MM.1S (cell line): ENCODE data around the gene UGT1A4.

Source experiments
- DNase-seq: peaks from one replicate; pipeline ENCODE4 v3.0.0-alpha.2; 2015
- H2AFZ ChIP-seq: fragments of 300-600 bp; sonication (generic); 2 replicates; pipeline ENCODE4 v1.6.0; 2016; ENCODE audit warnings: antibody characterized with exemption, low read length
- H3F3A ChIP-seq: fragments of 300-600 bp; sonication (generic); 2 replicates; pipeline ENCODE4 v1.6.1; 2016; ENCODE audit warnings: mild to moderate bottlenecking, antibody characterized with exemption, low read length, moderate library complexity, mixed read lengths; ENCODE audit not compliant: insufficient read depth
- H3K27ac ChIP-seq: fragments of 300-600 bp; sonication (generic); 2 replicates; pipeline ENCODE4 v1.5.1; 2016; ENCODE audit warnings: mild to moderate bottlenecking, low read length
- H3K27me3 ChIP-seq: fragments of 300-600 bp; sonication (generic); replicated peaks from 2 replicates; pipeline ENCODE4 v1.6.0; 2016; ENCODE audit warnings: low read length; ENCODE audit not compliant: insufficient read depth
- H3K36me3 ChIP-seq: fragments of 300-600 bp; sonication (generic); replicated peaks from 2 replicates; pipeline ENCODE4 v1.6.1; 2016; ENCODE audit warnings: mild to moderate bottlenecking, low read length, mixed read lengths; ENCODE audit not compliant: insufficient read depth
- H3K4me1 ChIP-seq: fragments of 300-600 bp; sonication (generic); 2 replicates; pipeline ENCODE4 v1.6.1; 2016; ENCODE audit warnings: low read length, mixed read lengths
- H3K4me2 ChIP-seq: fragments of 300-600 bp; sonication (generic); 2 replicates; pipeline ENCODE4 v1.6.0; 2016; ENCODE audit warnings: low read depth, low read length
- H3K4me3 ChIP-seq: fragments of 300-600 bp; sonication (generic); 2 replicates; pipeline ENCODE4 v1.5.1; 2016; ENCODE audit warnings: low read length, mixed read lengths
- H3K79me2 ChIP-seq: fragments of 300-600 bp; sonication (generic); 2 replicates; pipeline ENCODE4 v1.6.1; 2016; ENCODE audit warnings: mixed run types, low read length, mixed read lengths
- H3K9ac ChIP-seq: fragments of 300-600 bp; sonication (generic); 2 replicates; pipeline ENCODE4 v1.6.1; 2016; ENCODE audit warnings: low read length, mixed read lengths
- H3K9me2 ChIP-seq: fragments of 300-600 bp; sonication (generic); replicated peaks from 2 replicates; pipeline ENCODE4 v1.6.1; 2016; ENCODE audit warnings: mild to moderate bottlenecking, low read length, mixed read lengths; ENCODE audit not compliant: insufficient read depth
- H3K9me3 ChIP-seq: fragments of 300-600 bp; sonication (generic); replicated peaks from 2 replicates; pipeline ENCODE4 v1.6.1; 2016; ENCODE audit warnings: mild to moderate bottlenecking, low read length, mixed read lengths; ENCODE audit not compliant: insufficient read depth
- H4K20me1 ChIP-seq: fragments of 300-600 bp; sonication (generic); 2 replicates; pipeline ENCODE4 v1.6.1; 2016; ENCODE audit warnings: mild to moderate bottlenecking, low read length, moderate library complexity, mixed read lengths; ENCODE audit not compliant: insufficient read depth
- CTCF ChIP-seq: fragments of 300-600 bp; sonication (generic); IDR thresholded peaks from 2 replicates; pipeline ENCODE4 v1.5.1; 2016; ENCODE audit warnings: antibody characterized with exemption, low read length, mixed read lengths
- EZH2 ChIP-seq: fragments of 300-600 bp; sonication (generic); optimal IDR thresholded peaks from 2 replicates; pipeline ENCODE3; 2017; ENCODE audit warnings: low read depth, mild to moderate bottlenecking, antibody characterized with exemption, low read length, mixed read lengths
- EZH2phosphoT487 ChIP-seq: fragments of 300-600 bp; sonication (generic); IDR thresholded peaks from 2 replicates; pipeline ENCODE4 v1.6.1; 2018; ENCODE audit warnings: antibody characterized with exemption, low read length

UGT1A4 gene

GRCh38 chr2:233803292-233803911 is 84.9 kb downstream of the UGT1A4 start:
- Histone ChIP-seq H3K4me3 (no peak overlapping the region), H3K4me1 (peaks cover 11% of the 10 kb centered on the region), H3K79me2 (no peaks in the 10 kb centered on the region), H3F3A (no peaks in the 10 kb centered on the region), H4K20me1 (no peaks in the 10 kb centered on the region), H3K4me2 (no peak overlapping the region), H3K36me3 (no peaks in the 10 kb centered on the region), H3K9me3 (no peaks in the 10 kb centered on the region), H2AFZ (no peak overlapping the region), H3K27me3 (no peaks in the 10 kb centered on the region), H3K27ac (no peak overlapping the region), H3K9ac (no peak overlapping the region), H3K9me2 (no peaks in the 10 kb centered on the region)
- DNase-seq: no peak
- TF ChIP-seq EZH2phosphoT487: no peak
- no peak for TF ChIP-seq CTCF
- TF ChIP-seq EZH2: no peak

DNA sequence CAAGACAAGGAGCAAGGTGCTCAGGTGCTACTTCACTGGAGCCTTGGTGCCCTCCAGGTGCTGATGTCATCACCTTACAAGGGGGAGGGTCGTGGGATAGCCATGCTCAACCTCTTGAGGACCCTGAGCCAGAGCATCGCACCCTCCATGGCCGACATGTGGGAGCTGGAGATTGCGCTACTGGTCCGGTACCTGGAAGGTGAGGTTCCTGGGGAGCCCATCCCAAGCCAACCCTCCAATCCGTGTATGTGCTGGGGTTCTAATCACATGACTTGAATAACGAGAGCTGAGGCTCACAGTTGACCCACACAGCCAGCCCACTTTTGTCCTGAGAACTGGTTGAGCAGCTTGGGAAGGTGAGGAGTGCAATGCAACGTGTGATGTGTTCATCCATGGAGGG is 85.5 kb downstream of the UGT1A4 start:
- H2AFZ ChIP-seq: no peak overlapping the region

DNA sequence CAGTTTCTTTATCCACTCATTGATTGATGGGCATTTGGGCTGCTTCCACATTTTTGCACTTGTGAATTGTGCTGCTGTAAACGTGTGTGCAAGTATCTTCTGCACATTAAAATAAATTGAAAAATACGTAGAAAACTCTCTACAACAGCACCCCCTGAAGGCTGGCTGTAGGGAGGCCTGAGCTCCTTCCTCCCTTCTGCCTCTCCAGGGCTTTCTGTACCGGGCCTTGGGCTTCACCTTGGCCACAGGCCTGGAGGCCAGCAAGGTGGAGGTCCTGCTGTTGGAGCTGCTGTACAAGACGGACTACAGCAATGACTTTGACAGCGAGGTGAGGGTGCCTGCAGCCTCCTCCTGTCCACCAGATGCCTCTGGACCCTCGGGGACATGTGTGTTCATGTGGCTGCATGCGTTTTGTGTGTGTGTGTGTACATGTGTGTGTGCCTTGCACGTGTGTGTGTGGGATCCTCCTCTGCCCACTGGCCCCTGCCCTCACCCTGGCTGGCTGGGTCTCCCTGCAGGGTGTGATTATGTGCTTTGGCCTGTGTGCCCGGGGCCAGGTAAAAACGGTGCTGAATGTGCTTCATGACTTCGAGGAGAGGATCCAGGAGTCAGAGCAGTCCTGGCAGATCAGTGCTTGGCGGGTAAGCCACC is 88.8 kb downstream of the UGT1A4 start:
- Histone ChIP-seq H3K4me1 (no peaks in the 10 kb centered on the region), H3K36me3 (no peaks in the 10 kb centered on the region), H3K79me2 (no peaks in the 10 kb centered on the region), H3K27ac (no peak overlapping the region), H3K9ac (no peak overlapping the region), H3K4me2 (no peak overlapping the region), H3K4me3 (no peak overlapping the region), H4K20me1 (no peaks in the 10 kb centered on the region), H3K27me3 (no peaks in the 10 kb centered on the region), H3K9me3 (no peaks in the 10 kb centered on the region), H2AFZ (no peak overlapping the region), H3F3A (no peaks in the 10 kb centered on the region), H3K9me2 (no peaks in the 10 kb centered on the region)
- no peak for DNase-seq
- TF ChIP-seq CTCF: no peak
- no peak for TF ChIP-seq EZH2phosphoT487
- TF ChIP-seq EZH2: no peak

More for the DNA sequence above, 85.5 kb downstream of the UGT1A4 start:
- H3K36me3 ChIP-seq: no peaks in the 10 kb centered on the region
- no peak for TF ChIP-seq EZH2phosphoT487
- no peak for TF ChIP-seq CTCF
- no peak for TF ChIP-seq EZH2
- no peak overlapping the region for H3K9ac ChIP-seq
- no peak overlapping the region for H3K4me2 ChIP-seq
- no peak overlapping the region for H3K4me3 ChIP-seq
- peaks cover 11% of the 10 kb centered on the region for H3K4me1 ChIP-seq
- no peaks in the 10 kb centered on the region for H3F3A ChIP-seq
- H3K9me2 ChIP-seq: no peaks in the 10 kb centered on the region
- no peak overlapping the region for H3K27ac ChIP-seq
- H3K79me2 ChIP-seq: no peaks in the 10 kb centered on the region
- H3K9me3 ChIP-seq: no peaks in the 10 kb centered on the region
- H4K20me1 ChIP-seq: no peaks in the 10 kb centered on the region
- no peak for DNase-seq
- no peaks in the 10 kb centered on the region for H3K27me3 ChIP-seq
